ENCODE results near the gene MARVELD1. TPM values are rescaled to one million over a fixed set of nuclear protein-coding genes. Genes with fewer than 3 reads are reported as not detected.

The MARVELD1 gene
- total RNA-seq, 2 experiments from 2014 or later, result 0.13 TPM; not detected in 1

- H3K9me2 ChIP-seq (ENCODE audit: insufficient read depth, low read length), result no peaks in the 10 kb centered on the region
- no peaks in the 10 kb centered on the region for H4K20me1 ChIP-seq (ENCODE audit: insufficient read depth, low read length)
- BruUV-seq (replicated peaks), result no TSS peak
- CTCF ChIA-PET (ENCODE audit: unreplicated experiment), result interaction anchor here (0.6 kb wide), 1 partner anchor 1846 kb away, joined by 3 read pairs; no protein-coding TSS in a partner anchor
- no peak overlapping the region for H3K27ac ChIP-seq (ENCODE audit: low read depth, low read length, poor library complexity, severe bottlenecking)
- TF ChIP-seq EZH2phosphoT487 (IDR thresholded peaks at IDR 0.05; ENCODE audit: borderline replicate concordance, low read depth, low read length), result no peak
- TF ChIP-seq CTCF (conservative IDR thresholded peaks at IDR 0.05; ENCODE audit: low read length), result no peak
- H3K4me3 ChIP-seq (ENCODE audit: low read depth, low read length, poor library complexity, severe bottlenecking), result no peak overlapping the region
- POLR2A ChIA-PET, result no interaction called here
- peaks cover 10% of the 10 kb centered on the region; the same call in 1 of the 2 replicates for H3K79me2 ChIP-seq (ENCODE audit: insufficient read depth, low read depth, low read length)
- H3K4me2 ChIP-seq (ENCODE audit: low read length), result no peak overlapping the region
- DNase-seq (ENCODE audit: low spot score), result no peak
- H2AFZ ChIP-seq (ENCODE audit: low read length), result no peak overlapping the region
- no peaks in the 10 kb centered on the region for H3K36me3 ChIP-seq (ENCODE audit: insufficient read depth, low read length)
- H3K4me1 ChIP-seq (ENCODE audit: insufficient read depth, low read length, poor library complexity, severe bottlenecking), result peaks cover 18% of the 10 kb centered on the region
- intact Hi-C loops (cut with micrococcal nuclease; ENCODE audit: unreplicated experiment), result loop anchor here (5.0 kb wide), 1 partner anchor 161 kb away; the partner anchor contains the start of gene ANKRD2
- H3K9me3 ChIP-seq (ENCODE audit: low read length), result no peaks in the 10 kb centered on the region
Observed at GRCh38 chr10:97733256-97733655, 19.7 kb downstream of the MARVELD1 start.

- H3K9me3 ChIP-seq (ENCODE audit: low read length), result no peaks in the 10 kb centered on the region
- ChIA-PET CTCF (ENCODE audit: unreplicated experiment) (interaction anchor here (0.6 to 1.1 kb wide), 2 partner anchors 47 to 1847 kb away, joined by 3 read pairs; partner anchors contain the start of gene AVPI1), POLR2A (interaction anchor here (0.6 to 1.3 kb wide), 4 partner anchors 33 to 270 kb away, joined by 3 to 5 read pairs (median 4); no protein-coding TSS in a partner anchor)
- BruUV-seq (replicated peaks), result no TSS peak
- no peaks in the 10 kb centered on the region for H3K9me2 ChIP-seq (ENCODE audit: insufficient read depth, low read length)
- DNase-seq (ENCODE audit: low spot score), result no peak
- H3K27ac ChIP-seq (ENCODE audit: low read depth, low read length, poor library complexity, severe bottlenecking), result no peak overlapping the region
- H2AFZ ChIP-seq (ENCODE audit: low read length), result no peak overlapping the region
- TF ChIP-seq EZH2phosphoT487 (IDR thresholded peaks at IDR 0.05; ENCODE audit: borderline replicate concordance, low read depth, low read length) (no peak), CTCF (conservative IDR thresholded peaks at IDR 0.05; ENCODE audit: low read length) (no peak)
- no peaks in the 10 kb centered on the region for H4K20me1 ChIP-seq (ENCODE audit: insufficient read depth, low read length)
- peaks cover 18% of the 10 kb centered on the region; the same call in 1 of the 2 replicates for H3K79me2 ChIP-seq (ENCODE audit: insufficient read depth, low read depth, low read length)
- H3K4me2 ChIP-seq (ENCODE audit: low read length), result no peak overlapping the region
- intact Hi-C loops (cut with micrococcal nuclease; ENCODE audit: unreplicated experiment), result loop anchor here (5.0 kb wide), 1 partner anchor 162 kb away; the partner anchor contains the start of gene ANKRD2
- peaks cover 6% of the 10 kb centered on the region for H3K36me3 ChIP-seq (ENCODE audit: insufficient read depth, low read length)
- H3K4me3 ChIP-seq (ENCODE audit: low read depth, low read length, poor library complexity, severe bottlenecking), result no peak overlapping the region
- peaks cover 24% of the 10 kb centered on the region for H3K4me1 ChIP-seq (ENCODE audit: insufficient read depth, low read length, poor library complexity, severe bottlenecking)
Observed at GRCh38 chr10:97734021-97734420, 20.5 kb downstream of the MARVELD1 start.

DNA sequence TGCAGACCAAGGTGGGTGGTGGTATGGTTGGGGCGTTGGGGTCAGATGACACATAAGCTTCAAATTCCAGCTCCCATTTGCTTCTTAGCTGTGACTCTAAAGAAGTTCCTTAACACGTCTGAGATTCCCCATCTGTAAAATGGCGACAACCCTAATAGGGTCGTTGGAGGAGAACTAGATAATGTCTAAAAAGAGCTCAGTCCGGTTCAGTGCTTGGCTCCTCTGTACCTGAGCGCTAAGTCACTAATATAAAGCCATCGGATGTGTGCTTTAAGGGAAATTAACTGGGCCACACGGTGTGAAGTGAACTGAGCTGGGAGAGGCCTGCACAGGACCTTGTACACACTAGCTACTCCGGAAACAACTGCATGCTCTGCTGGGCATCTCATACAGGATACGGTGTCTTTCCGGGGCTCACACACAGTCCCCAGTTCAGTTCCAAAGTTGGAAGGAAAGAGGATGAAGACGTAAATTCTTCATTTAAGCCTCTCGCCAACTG is 22.9 kb downstream of the MARVELD1 start:
- TF ChIP-seq EZH2phosphoT487 (IDR thresholded peaks at IDR 0.05; ENCODE audit: borderline replicate concordance, low read depth, low read length) (no peak), CTCF (conservative IDR thresholded peaks at IDR 0.05; ENCODE audit: low read length) (no peak)
- H3K79me2 ChIP-seq (ENCODE audit: insufficient read depth, low read depth, low read length), result peaks cover 27% of the 10 kb centered on the region; the same call in 1 of the 2 replicates
- H3K4me2 ChIP-seq (ENCODE audit: low read length), result peak overlapping the region; percentile 48
- POLR2A ChIA-PET, result interaction anchor here (0.6 to 2.0 kb wide), 11 partner anchors 9 to 322 kb away, joined by 3 to 18 read pairs (median 4); partner anchors contain the start of gene AVPI1
- BruUV-seq (replicated peaks), result no TSS peak
- no peaks in the 10 kb centered on the region for H4K20me1 ChIP-seq (ENCODE audit: insufficient read depth, low read length)
- H3K4me3 ChIP-seq (ENCODE audit: low read depth, low read length, poor library complexity, severe bottlenecking), result peak overlapping the region; percentile 88
- no peaks in the 10 kb centered on the region for H3K9me3 ChIP-seq (ENCODE audit: low read length)
- peak overlapping the region; percentile 94 for H2AFZ ChIP-seq (ENCODE audit: low read length)
- CTCF ChIA-PET (ENCODE audit: unreplicated experiment), result interaction anchor here (1.0 to 1.4 kb wide), 3 partner anchors 50 to 107 kb away, joined by 3 to 12 read pairs (median 3); partner anchors contain the start of gene AVPI1
- DNase-seq (ENCODE audit: low spot score), result no peak
- peaks cover 24% of the 10 kb centered on the region for H3K4me1 ChIP-seq (ENCODE audit: insufficient read depth, low read length, poor library complexity, severe bottlenecking)
- H3K9me2 ChIP-seq (ENCODE audit: insufficient read depth, low read length), result no peaks in the 10 kb centered on the region
- peaks cover 26% of the 10 kb centered on the region for H3K36me3 ChIP-seq (ENCODE audit: insufficient read depth, low read length)
- H3K27ac ChIP-seq (ENCODE audit: low read depth, low read length, poor library complexity, severe bottlenecking), result peak overlapping the region; percentile 39
- intact Hi-C loops (cut with micrococcal nuclease; ENCODE audit: unreplicated experiment), result no loop called here
